ENCODE measurements around the gene HEY2. TPM values are rescaled to one million over a fixed set of nuclear protein-coding genes. Genes with fewer than 3 reads are reported as not detected.

Gene HEY2
- polyA plus RNA-seq, 2 donors, result 0.86 to 1.00 TPM

DNA sequence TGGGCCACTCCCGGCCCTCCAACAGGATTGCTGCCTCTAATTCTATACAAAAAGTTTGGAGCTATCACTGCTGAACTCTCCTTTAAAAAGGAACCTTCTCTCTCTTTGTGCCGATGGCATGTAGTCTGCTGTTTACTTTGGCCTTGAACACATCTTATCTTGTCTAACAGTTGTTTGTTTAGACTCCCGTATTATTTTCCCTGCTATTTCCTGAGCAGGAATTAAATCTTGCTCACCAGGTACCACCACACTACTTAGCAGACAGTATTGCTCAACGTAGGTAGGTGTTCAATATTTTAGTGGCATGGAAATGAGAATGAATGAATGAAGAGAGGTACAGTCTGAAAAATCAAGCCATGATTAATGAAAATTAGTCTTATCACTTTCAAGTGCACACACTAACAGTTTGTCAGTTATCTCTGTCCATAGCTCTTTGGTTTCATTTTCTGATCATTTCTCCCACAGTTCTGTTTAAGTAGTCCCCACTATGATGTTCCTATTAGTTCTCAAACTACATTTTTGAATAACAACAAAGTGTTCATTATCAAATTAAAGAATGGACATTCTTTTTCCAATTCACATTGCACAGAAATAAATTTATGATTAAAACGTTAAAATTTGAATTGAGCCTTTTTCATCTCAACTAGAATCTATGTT is 6.8 kb upstream of the HEY2 start:
- WGBS, 2 donors, result 45 to 50% methylated on average over 5 of the region's 5 CpGs
- Histone ChIP-seq H3K27ac (ENCODE audit: low read depth in 2 of 2, low read length in 1 of 2) (no peak overlapping the region), H3K4me1 (ENCODE audit: control insufficient read depth in 2 of 2, insufficient read depth in 2 of 2, low read length in 1 of 2) (peaks cover 0 to 2% of the 10 kb centered on the region in 2 donors), H3K4me3 (ENCODE audit: low read depth in 1 of 2, low read length in 2 of 2) (no peak overlapping the region), H3K36me3 (ENCODE audit: control insufficient read depth in 2 of 2, insufficient read depth in 2 of 2, low read length in 1 of 2) (no peaks in the 10 kb centered on the region), H3K27me3 (ENCODE audit: control insufficient read depth in 1 of 2, insufficient read depth in 2 of 2, low read length in 2 of 2) (no peaks in the 10 kb centered on the region), H3K9me3 (ENCODE audit: control insufficient read depth in 2 of 2, insufficient read depth in 1 of 2, low read depth in 1 of 2, low read length in 1 of 2) (no peaks in the 10 kb centered on the region)

DNA sequence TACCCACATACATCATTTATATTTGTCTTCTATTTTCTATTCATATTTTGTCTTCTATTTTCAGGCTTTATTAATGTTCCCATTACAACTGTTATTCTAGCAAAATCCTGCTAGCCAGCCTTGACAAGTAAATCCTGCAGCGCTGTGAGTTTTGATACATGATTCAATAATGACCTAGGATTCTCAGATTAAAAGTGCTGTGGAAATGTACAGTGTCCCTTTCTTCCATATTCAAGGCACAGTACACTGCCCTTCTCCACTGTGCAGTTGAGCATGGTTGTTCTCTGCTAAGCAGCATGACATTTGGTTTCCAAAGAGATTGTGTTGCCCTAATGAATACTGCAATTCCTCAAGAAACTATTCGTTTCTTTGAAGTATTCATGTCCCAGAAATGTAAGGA is 5.8 kb upstream of the HEY2 start:
- WGBS, 2 donors, result 84 to 85% methylated on average over 2 of the region's 2 CpGs
- Histone ChIP-seq H3K4me1 (ENCODE audit: control insufficient read depth in 2 of 2, insufficient read depth in 2 of 2, low read length in 1 of 2) (peaks cover 0 to 5% of the 10 kb centered on the region in 2 donors), H3K36me3 (ENCODE audit: control insufficient read depth in 2 of 2, insufficient read depth in 2 of 2, low read length in 1 of 2) (no peaks in the 10 kb centered on the region), H3K4me3 (ENCODE audit: low read depth in 1 of 2, low read length in 2 of 2) (no peak overlapping the region), H3K27ac (ENCODE audit: low read depth in 2 of 2, low read length in 1 of 2) (no peak overlapping the region), H3K9me3 (ENCODE audit: control insufficient read depth in 2 of 2, insufficient read depth in 1 of 2, low read depth in 1 of 2, low read length in 1 of 2) (no peaks in the 10 kb centered on the region), H3K27me3 (ENCODE audit: control insufficient read depth in 1 of 2, insufficient read depth in 2 of 2, low read length in 2 of 2) (no peaks in the 10 kb centered on the region)

GRCh38 chr6:125745281-125746018 is 4.0 kb upstream of the HEY2 start:
- Histone ChIP-seq H3K4me3 (ENCODE audit: low read depth in 1 of 2, low read length in 2 of 2) (no peak overlapping the region), H3K9me3 (ENCODE audit: control insufficient read depth in 2 of 2, insufficient read depth in 1 of 2, low read depth in 1 of 2, low read length in 1 of 2) (no peaks in the 10 kb centered on the region), H3K4me1 (ENCODE audit: control insufficient read depth in 2 of 2, insufficient read depth in 2 of 2, low read length in 1 of 2) (peaks cover 0 to 5% of the 10 kb centered on the region in 2 donors), H3K36me3 (ENCODE audit: control insufficient read depth in 2 of 2, insufficient read depth in 2 of 2, low read length in 1 of 2) (no peaks in the 10 kb centered on the region), H3K27me3 (ENCODE audit: control insufficient read depth in 1 of 2, insufficient read depth in 2 of 2, low read length in 2 of 2) (no peaks in the 10 kb centered on the region), H3K27ac (ENCODE audit: low read depth in 2 of 2, low read length in 1 of 2) (no peak overlapping the region)
- 82% methylated on average over 6 of the region's 6 CpGs for WGBS, 2 donors

GRCh38 chr6:125746019-125746414 is 3.4 kb upstream of the HEY2 start:
- Histone ChIP-seq H3K27me3 (ENCODE audit: control insufficient read depth in 1 of 2, insufficient read depth in 2 of 2, low read length in 2 of 2) (no peaks in the 10 kb centered on the region), H3K27ac (ENCODE audit: low read depth in 2 of 2, low read length in 1 of 2) (no peak overlapping the region), H3K4me3 (ENCODE audit: low read depth in 1 of 2, low read length in 2 of 2) (no peak overlapping the region), H3K4me1 (ENCODE audit: control insufficient read depth in 2 of 2, insufficient read depth in 2 of 2, low read length in 1 of 2) (peaks cover 0 to 5% of the 10 kb centered on the region in 2 donors), H3K36me3 (ENCODE audit: control insufficient read depth in 2 of 2, insufficient read depth in 2 of 2, low read length in 1 of 2) (no peaks in the 10 kb centered on the region), H3K9me3 (ENCODE audit: control insufficient read depth in 2 of 2, insufficient read depth in 1 of 2, low read depth in 1 of 2, low read length in 1 of 2) (no peaks in the 10 kb centered on the region)
- WGBS, 2 donors, result 61 to 68% methylated on average over 5 of the region's 5 CpGs

GRCh38 chr6:125746731-125747588 is 2.5 kb upstream of the HEY2 start:
- H3K27ac ChIP-seq (ENCODE audit: low read depth in 2 of 2, low read length in 1 of 2), result peak overlapping the region in 1 of 2 donors; percentile 80
- peak overlapping the region; percentile 69 to 82 for H3K4me3 ChIP-seq (ENCODE audit: low read depth in 1 of 2, low read length in 2 of 2)
- H3K4me1 ChIP-seq (ENCODE audit: control insufficient read depth in 2 of 2, insufficient read depth in 2 of 2, low read length in 1 of 2), result peaks cover 0 to 5% of the 10 kb centered on the region in 2 donors
- H3K36me3 ChIP-seq (ENCODE audit: control insufficient read depth in 2 of 2, insufficient read depth in 2 of 2, low read length in 1 of 2), result no peaks in the 10 kb centered on the region
- no peaks in the 10 kb centered on the region for H3K9me3 ChIP-seq (ENCODE audit: control insufficient read depth in 2 of 2, insufficient read depth in 1 of 2, low read depth in 1 of 2, low read length in 1 of 2)
- no peaks in the 10 kb centered on the region for H3K27me3 ChIP-seq (ENCODE audit: control insufficient read depth in 1 of 2, insufficient read depth in 2 of 2, low read length in 2 of 2)
- WGBS, 2 donors, result 4 to 5% methylated on average over 32 of the region's 32 CpGs

DNA sequence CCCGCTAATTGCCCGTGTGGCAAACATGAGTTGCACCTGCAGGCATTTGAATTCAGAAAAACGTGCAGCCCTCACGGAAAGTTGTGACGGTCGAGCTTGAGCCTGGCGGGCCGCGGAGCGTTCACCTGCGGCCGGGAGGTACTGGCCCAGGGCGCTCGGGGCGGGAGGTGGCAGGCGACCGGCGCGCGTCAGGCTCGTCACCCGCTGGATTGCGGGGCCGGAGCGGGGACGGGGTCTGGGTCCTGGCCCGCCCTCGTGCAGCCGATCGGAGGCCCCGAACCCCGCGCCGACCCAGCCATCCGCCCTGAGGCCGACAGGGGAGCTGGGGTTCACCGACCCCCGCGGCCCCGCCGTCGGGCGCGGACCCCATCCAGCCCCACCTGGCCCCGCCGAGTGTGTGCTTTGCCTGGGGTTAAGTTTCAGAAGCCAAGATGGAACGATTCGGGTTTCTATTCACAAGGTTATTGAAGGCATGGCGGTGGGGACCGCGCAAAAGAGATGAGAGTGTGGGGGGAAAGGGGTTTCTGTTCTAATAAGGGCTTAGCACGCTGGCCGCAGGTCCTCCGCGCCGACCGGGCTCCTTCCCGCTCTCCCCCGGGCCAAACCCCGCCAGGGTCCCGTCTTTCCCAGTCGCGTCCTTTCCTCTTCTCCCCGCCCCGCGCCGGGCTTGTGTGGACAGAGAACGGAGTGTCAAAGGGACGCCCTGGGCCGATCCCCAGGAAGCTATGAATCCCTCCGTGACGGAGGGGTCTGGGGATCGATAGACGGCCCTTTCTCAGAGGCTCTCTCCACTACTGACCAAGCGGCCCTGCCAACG is 1.6 kb upstream of the HEY2 start:
- H3K27me3 ChIP-seq (ENCODE audit: control insufficient read depth in 1 of 2, insufficient read depth in 2 of 2, low read length in 2 of 2), result no peaks in the 10 kb centered on the region
- 1% methylated on average over 76 of the region's 76 CpGs for WGBS, 2 donors
- H3K27ac ChIP-seq (ENCODE audit: low read depth in 2 of 2, low read length in 1 of 2), result peak overlapping the region; percentile 78 to 80

DNA sequence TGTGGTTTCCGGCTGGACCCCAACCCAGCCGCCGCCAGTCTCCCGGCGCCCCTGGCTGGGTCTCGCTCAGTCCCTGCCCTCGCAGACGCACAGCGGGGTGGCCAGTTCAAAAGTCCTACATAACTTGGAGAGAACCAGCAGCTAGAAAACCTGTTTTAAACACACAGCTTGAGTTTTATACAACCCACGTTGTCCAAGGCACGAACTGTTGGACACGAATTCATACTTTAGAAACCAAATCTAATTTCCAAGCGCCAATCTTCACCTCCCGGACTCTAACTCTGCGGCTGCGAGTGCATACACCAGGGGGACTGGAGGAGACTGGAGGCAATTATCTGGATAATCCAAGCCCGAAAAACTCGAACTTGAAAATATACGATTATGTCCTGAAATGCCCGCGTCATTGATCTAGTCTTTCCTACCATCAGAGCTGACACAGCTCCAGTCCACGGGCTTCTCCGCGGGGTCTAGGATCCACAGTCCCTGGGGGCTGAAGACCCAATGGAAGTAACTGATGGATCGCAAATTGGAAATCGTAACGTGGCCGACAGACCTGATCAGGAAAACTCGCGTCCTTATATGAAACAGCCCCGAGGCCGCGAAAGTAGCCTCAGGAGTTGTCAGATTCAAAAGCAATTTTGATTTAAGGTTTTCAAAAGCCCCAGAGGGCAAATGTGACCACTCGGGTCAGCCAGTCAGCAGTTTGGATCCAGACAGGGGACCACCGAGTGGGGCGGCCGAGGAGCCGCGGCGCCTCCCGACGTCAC is 843 bp upstream of the HEY2 start:
- WGBS, 2 donors, result 1% methylated on average over 42 of the region's 42 CpGs
- no peaks in the 10 kb centered on the region for H3K9me3 ChIP-seq (ENCODE audit: control insufficient read depth in 2 of 2, insufficient read depth in 1 of 2, low read depth in 1 of 2, low read length in 1 of 2)
- H3K27ac ChIP-seq (ENCODE audit: low read depth in 2 of 2, low read length in 1 of 2), result peak overlapping the region; percentile 78 to 80
- peaks cover 0 to 5% of the 10 kb centered on the region in 2 donors for H3K4me1 ChIP-seq (ENCODE audit: control insufficient read depth in 2 of 2, insufficient read depth in 2 of 2, low read length in 1 of 2)
- H3K36me3 ChIP-seq (ENCODE audit: control insufficient read depth in 2 of 2, insufficient read depth in 2 of 2, low read length in 1 of 2), result no peaks in the 10 kb centered on the region
- no peaks in the 10 kb centered on the region for H3K27me3 ChIP-seq (ENCODE audit: control insufficient read depth in 1 of 2, insufficient read depth in 2 of 2, low read length in 2 of 2)
- H3K4me3 ChIP-seq (ENCODE audit: low read depth in 1 of 2, low read length in 2 of 2), result peak overlapping the region; percentile 69 to 82

More for the DNA sequence above, 1.6 kb upstream of the HEY2 start:
- Histone ChIP-seq H3K36me3 (ENCODE audit: control insufficient read depth in 2 of 2, insufficient read depth in 2 of 2, low read length in 1 of 2) (no peaks in the 10 kb centered on the region), H3K4me3 (ENCODE audit: low read depth in 1 of 2, low read length in 2 of 2) (peak overlapping the region; percentile 69 to 82), H3K9me3 (ENCODE audit: control insufficient read depth in 2 of 2, insufficient read depth in 1 of 2, low read depth in 1 of 2, low read length in 1 of 2) (no peaks in the 10 kb centered on the region), H3K4me1 (ENCODE audit: control insufficient read depth in 2 of 2, insufficient read depth in 2 of 2, low read length in 1 of 2) (peaks cover 0 to 5% of the 10 kb centered on the region in 2 donors)

DNA sequence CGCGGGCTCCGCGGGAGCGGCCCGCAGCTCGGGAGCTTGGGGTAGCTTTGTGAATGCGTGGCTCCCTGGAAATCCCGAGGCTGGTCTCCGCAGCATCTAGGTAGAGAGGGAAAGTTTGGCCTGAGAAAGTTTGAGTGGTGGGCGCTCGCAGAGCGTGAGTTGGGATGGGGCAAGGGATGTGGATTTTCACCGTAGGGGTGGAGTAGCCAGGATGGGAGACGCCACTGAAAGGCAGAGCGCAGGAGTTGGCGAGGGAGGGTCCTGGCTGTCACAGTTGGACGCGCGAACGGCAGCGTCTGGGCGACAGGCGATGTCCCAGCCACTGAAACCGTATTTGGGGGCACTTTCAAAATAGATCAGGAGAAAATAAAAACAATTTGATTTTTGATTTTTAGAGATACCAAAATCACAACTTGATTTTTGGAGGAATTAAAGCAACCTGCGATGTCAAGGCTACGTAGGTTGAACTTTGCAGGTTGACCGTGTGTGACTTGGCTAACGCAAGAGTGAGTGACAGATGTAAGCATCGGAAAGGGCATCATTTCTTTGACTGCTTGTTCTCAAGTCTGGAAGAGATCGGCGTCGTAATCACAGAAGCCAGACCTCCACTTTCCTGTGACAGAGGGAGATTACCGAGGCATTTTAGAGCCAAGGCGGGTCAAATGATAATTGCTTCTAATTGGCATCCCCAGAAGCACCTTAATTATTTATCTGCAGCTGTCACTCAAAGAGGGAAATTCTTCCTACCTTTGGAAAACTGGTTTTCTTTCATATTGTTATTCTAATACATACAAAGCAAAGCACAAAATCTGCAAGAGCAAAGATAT is 646 bp downstream of the HEY2 start:
- WGBS, 2 donors, result 3 to 4% methylated on average over 35 of the region's 35 CpGs
- H3K27ac ChIP-seq (ENCODE audit: low read depth in 2 of 2, low read length in 1 of 2), result peak overlapping the region; percentile 26 to 52

More for the DNA sequence above, 646 bp downstream of the HEY2 start:
- Histone ChIP-seq H3K9me3 (ENCODE audit: control insufficient read depth in 2 of 2, insufficient read depth in 1 of 2, low read depth in 1 of 2, low read length in 1 of 2) (no peaks in the 10 kb centered on the region), H3K4me1 (ENCODE audit: control insufficient read depth in 2 of 2, insufficient read depth in 2 of 2, low read length in 1 of 2) (peaks cover 0 to 5% of the 10 kb centered on the region in 2 donors), H3K36me3 (ENCODE audit: control insufficient read depth in 2 of 2, insufficient read depth in 2 of 2, low read length in 1 of 2) (no peaks in the 10 kb centered on the region), H3K27me3 (ENCODE audit: control insufficient read depth in 1 of 2, insufficient read depth in 2 of 2, low read length in 2 of 2) (no peaks in the 10 kb centered on the region), H3K4me3 (ENCODE audit: low read depth in 1 of 2, low read length in 2 of 2) (peak overlapping the region; percentile 69 to 82)
